MCF 10A (cell line): ENCODE measurements around the gene CALY. TPM values are rescaled to one million over a fixed set of nuclear protein-coding genes. Genes with fewer than 3 reads are reported as not detected.

ENCODE experiments used
- BruUV-seq: library from RNA; stranded (reverse); fragments of 400-500 nt; replicated peaks from 2 replicates; lab custom pipeline; 2021; lab: Mats Ljungman, UMichigan
- CTCF ChIA-PET: fragments of 300-600 bp; sonication (Branson Sonifier 250); formaldehyde crosslinking; extraction: SDS; loops from one replicate; lab custom pipeline; 2021; ENCODE audit warnings: antibody characterized with exemption, inconsistent platforms; lab: Yijun Ruan, JAX
- POLR2A ChIA-PET: fragments of 300-600, 350-650 bp; sonication (Branson Sonifier 250); formaldehyde crosslinking; extraction: SDS; loops from one replicate; lab custom pipeline; 2020; ENCODE audit warnings: antibody characterized with exemption, inconsistent platforms; lab: Yijun Ruan, JAX
- DNase-seq: peaks from one replicate; pipeline ENCODE4 v3.0.0-alpha.2; 2018; ENCODE audit not compliant: unreplicated experiment
- H3K27ac Mint-ChIP-seq: one replicate; pipeline ENCODE4 v1.8.0; 2022; ENCODE audit warnings: mild to moderate bottlenecking, low read depth, mixed read lengths; ENCODE audit not compliant: unreplicated experiment
- H3K27me3 Mint-ChIP-seq: one replicate; pipeline ENCODE4 v1.8.0; 2022; ENCODE audit warnings: mixed read lengths; ENCODE audit not compliant: insufficient read depth, unreplicated experiment
- H3K36me3 Mint-ChIP-seq: one replicate; pipeline ENCODE4 v1.8.0; 2022; ENCODE audit warnings: mild to moderate bottlenecking, moderate library complexity, mixed read lengths; ENCODE audit not compliant: insufficient read depth, unreplicated experiment
- H3K4me1 Mint-ChIP-seq: one replicate; pipeline ENCODE4 v1.8.0; 2022; ENCODE audit warnings: mixed read lengths; ENCODE audit not compliant: insufficient read depth, unreplicated experiment
- H3K4me3 Mint-ChIP-seq: one replicate; pipeline ENCODE4 v1.8.0; 2022; ENCODE audit warnings: mild to moderate bottlenecking, moderate library complexity, mixed read lengths; ENCODE audit not compliant: unreplicated experiment
- H3K9me3 Mint-ChIP-seq: one replicate; pipeline ENCODE4 v1.8.0; 2022; ENCODE audit warnings: mixed read lengths; ENCODE audit not compliant: unreplicated experiment
- intact Hi-C: fragments of 100-400 bp; cut with micrococcal nuclease; formaldehyde crosslinking; loops from 2 replicates; pipeline ENCODE4 v1.14.1; 2022
- total RNA-seq: library from RNA; stranded (reverse); gene quantifications from 2 replicates; pipeline ENCODE4 v1.2.3, GENCODE V29; 2022
- TF ChIP-seq, protein P1 (sequence below): fragments of 200-600 bp; IDR thresholded peaks from one replicate; pipeline ENCODE4 v1.8.0; 2022; ENCODE audit warnings: antibody characterized with exemption, mild to moderate bottlenecking; ENCODE audit not compliant: unreplicated experiment

The CALY gene
- total RNA-seq, 1 experiment from 2014 or later, result not detected

DNA sequence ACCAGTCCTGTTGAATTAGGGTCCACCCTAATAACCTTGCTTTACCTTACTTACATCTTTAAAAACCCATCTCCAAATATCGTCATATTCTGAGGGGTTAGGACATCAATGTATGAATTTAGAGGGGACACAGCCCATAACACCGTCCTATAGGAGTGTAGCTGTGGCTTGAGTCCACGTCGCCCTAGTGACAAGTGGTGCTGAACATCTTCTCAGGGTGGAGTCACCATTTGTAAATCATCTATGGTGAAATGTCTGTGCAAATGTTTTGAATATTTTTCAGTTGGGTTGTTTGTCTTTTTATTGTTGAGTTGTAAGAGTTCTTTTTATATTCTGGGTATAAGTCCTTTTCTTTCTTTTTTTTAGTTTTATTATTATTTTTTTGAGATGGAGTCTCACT is 5.3 kb upstream of the CALY start:
- no TSS peak for BruUV-seq
- CTCF ChIA-PET, result interaction anchor here (2.1 kb wide), 1 partner anchor 12 kb away, joined by 9 read pairs; no protein-coding TSS in a partner anchor
- POLR2A ChIA-PET, result no interaction called here
- H3K4me1 Mint-ChIP-seq, result no peaks in the 10 kb centered on the region
- H3K36me3 Mint-ChIP-seq, result peaks cover 10% of the 10 kb centered on the region
- DNase-seq, result no peak
- H3K4me3 Mint-ChIP-seq, result no peak overlapping the region
- H3K9me3 Mint-ChIP-seq, result no peaks in the 10 kb centered on the region
- no peak overlapping the region for H3K27ac Mint-ChIP-seq
- H3K27me3 Mint-ChIP-seq, result no peaks in the 10 kb centered on the region
- TF ChIP-seq, protein P1, sequence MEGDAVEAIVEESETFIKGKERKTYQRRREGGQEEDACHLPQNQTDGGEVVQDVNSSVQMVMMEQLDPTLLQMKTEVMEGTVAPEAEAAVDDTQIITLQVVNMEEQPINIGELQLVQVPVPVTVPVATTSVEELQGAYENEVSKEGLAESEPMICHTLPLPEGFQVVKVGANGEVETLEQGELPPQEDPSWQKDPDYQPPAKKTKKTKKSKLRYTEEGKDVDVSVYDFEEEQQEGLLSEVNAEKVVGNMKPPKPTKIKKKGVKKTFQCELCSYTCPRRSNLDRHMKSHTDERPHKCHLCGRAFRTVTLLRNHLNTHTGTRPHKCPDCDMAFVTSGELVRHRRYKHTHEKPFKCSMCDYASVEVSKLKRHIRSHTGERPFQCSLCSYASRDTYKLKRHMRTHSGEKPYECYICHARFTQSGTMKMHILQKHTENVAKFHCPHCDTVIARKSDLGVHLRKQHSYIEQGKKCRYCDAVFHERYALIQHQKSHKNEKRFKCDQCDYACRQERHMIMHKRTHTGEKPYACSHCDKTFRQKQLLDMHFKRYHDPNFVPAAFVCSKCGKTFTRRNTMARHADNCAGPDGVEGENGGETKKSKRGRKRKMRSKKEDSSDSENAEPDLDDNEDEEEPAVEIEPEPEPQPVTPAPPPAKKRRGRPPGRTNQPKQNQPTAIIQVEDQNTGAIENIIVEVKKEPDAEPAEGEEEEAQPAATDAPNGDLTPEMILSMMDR, result no peak
- intact Hi-C loops, result no loop called here

DNA sequence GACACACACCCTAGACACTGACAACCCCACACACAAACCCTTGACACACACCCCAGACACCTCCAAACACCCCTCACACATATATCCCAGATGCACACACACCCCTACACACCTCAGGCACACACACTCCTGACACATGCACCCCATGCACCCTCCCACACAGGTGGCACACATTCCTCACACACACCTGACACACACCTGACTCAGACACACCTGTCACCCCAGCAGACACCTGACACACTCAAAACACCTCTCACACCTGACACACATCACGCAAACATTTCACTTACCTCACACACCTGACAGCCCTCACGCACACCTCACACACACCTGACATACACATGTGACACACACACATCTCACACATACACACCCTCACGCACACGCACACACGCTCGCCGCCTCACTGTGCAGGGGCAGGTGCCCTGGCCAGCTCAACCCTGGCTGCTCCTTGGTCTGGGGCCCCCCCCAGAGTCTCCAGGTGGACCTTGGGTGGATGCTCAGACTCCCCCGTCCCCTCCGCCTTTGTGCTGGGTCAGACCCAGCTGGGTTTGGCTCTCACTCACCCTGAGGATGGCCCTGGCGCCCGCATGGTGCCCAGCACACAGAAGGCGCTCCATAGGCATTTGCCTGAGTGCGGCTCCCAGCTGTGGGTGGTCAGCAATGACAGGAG is 3.1 kb upstream of the CALY start:
- Mint-ChIP-seq H3K27ac (no peak overlapping the region), H3K36me3 (no peaks in the 10 kb centered on the region), H3K4me1 (no peaks in the 10 kb centered on the region), H3K9me3 (no peaks in the 10 kb centered on the region), H3K27me3 (peaks cover 6% of the 10 kb centered on the region), H3K4me3 (no peak overlapping the region)
- no TSS peak for BruUV-seq
- DNase-seq, result no peak
- ChIA-PET POLR2A (no interaction called here), CTCF (interaction anchor here (2.1 kb wide), 1 partner anchor 10 kb away, joined by 9 read pairs; no protein-coding TSS in a partner anchor)
- intact Hi-C loops, result no loop called here
- TF ChIP-seq, protein P1, result no peak

DNA sequence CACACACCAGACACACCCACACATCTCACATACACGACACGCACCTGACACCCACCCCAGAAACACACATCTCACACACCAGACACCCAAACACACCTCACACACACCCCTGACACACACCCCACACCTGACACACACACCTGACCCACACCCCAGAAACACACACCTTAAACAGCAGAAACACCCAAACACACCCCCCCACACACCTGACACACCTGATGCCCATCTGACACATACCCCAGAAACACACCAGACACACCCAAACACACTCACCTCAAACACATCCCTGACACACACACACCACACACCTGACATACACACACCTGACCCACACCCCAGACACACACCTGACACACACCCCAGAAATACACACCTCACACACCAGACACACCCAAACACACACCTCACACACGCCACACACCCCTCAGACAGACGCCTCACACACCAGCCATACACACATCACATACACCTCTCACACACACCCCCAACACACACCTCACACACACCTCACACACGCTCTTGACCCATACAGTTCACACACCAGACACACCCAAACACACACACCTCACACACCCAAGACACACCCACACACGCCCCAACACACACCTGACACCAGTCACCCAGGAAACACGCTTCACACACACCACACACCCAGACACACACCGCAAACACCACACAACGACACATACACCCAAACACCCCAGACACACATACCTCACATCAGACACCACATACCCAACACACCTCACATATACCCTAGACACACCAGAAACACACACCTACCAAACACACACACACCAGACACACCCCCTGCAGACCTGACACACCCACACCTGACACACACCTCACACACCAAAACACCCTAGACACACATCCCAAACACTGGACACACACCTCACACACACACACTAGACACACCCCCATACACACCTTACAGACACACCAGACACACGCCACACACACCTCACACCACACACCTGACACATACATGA is 1.7 kb upstream of the CALY start:
- no peaks in the 10 kb centered on the region for H3K36me3 Mint-ChIP-seq
- ChIA-PET POLR2A (no interaction called here), CTCF (no interaction called here)
- peaks cover 21% of the 10 kb centered on the region for H3K27me3 Mint-ChIP-seq
- no peak overlapping the region for H3K27ac Mint-ChIP-seq
- BruUV-seq, result no TSS peak
- no peaks in the 10 kb centered on the region for H3K4me1 Mint-ChIP-seq
- H3K9me3 Mint-ChIP-seq, result no peaks in the 10 kb centered on the region
- DNase-seq, result no peak
- intact Hi-C loops, result no loop called here
- TF ChIP-seq, protein P1, result no peak
- H3K4me3 Mint-ChIP-seq, result no peak overlapping the region

DNA sequence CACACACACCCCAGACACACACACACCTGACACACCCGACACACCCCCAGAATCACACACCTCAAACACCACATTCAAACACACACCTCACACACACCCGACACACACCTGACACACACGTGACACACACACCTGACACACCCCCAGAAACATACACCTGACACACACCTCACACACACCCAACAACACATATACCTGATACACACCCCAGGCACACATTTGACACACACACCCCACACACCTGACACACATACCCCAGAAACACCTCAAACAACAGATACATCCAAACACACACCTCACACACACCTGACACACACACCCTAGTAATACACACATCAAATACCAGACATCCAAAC is 652 bp upstream of the CALY start:
- CTCF ChIA-PET, result no interaction called here
- H3K27me3 Mint-ChIP-seq, result peaks cover 31% of the 10 kb centered on the region
- intact Hi-C loops, result no loop called here
- POLR2A ChIA-PET, result no interaction called here
- DNase-seq, result no peak
- no peaks in the 10 kb centered on the region for H3K36me3 Mint-ChIP-seq
- no TSS peak for BruUV-seq
- no peaks in the 10 kb centered on the region for H3K9me3 Mint-ChIP-seq
- no peak overlapping the region for H3K4me3 Mint-ChIP-seq
- no peaks in the 10 kb centered on the region for H3K4me1 Mint-ChIP-seq
- no peak overlapping the region for H3K27ac Mint-ChIP-seq
- TF ChIP-seq, protein P1, result no peak
